GM23338 (cell line): ENCODE results near the gene REV3L.

Experiments used
- CTCF ChIP-seq, 2 experiments: fragments of 200-600 bp in 1 of 2; sonication (generic) in 1 of 2; conservative IDR thresholded peaks; 2 replicates each; pipeline versions ENCODE4 v1.5.1 to v1.6.1; 2016 to 2017; ENCODE audit warnings: antibody characterized with exemption in 2 of 2, low read depth in 2 of 2, mild to moderate bottlenecking in 2 of 2, moderate library complexity in 1 of 2
- EZH2phosphoT487 ChIP-seq: fragments of 200-600 bp; sonication (generic); IDR thresholded peaks from one replicate; pipeline ENCODE4 v1.8.1; 2018; ENCODE audit warnings: antibody characterized with exemption; ENCODE audit not compliant: unreplicated experiment
- TF ChIP-seq, protein P1 (sequence below): fragments of 250-450 bp; sonication (Bioruptor Pico); IDR thresholded peaks from 2 replicates; pipeline ENCODE4 v1.5.0; 2020; ENCODE audit warnings: mild to moderate bottlenecking, moderate library complexity

- TF ChIP-seq EZH2phosphoT487 = no peak
- no peak for TF ChIP-seq CTCF (conservative IDR thresholded peaks at IDR 0.05; ENCODE audit: low read depth in 2 of 2)
- TF ChIP-seq, protein P1, sequence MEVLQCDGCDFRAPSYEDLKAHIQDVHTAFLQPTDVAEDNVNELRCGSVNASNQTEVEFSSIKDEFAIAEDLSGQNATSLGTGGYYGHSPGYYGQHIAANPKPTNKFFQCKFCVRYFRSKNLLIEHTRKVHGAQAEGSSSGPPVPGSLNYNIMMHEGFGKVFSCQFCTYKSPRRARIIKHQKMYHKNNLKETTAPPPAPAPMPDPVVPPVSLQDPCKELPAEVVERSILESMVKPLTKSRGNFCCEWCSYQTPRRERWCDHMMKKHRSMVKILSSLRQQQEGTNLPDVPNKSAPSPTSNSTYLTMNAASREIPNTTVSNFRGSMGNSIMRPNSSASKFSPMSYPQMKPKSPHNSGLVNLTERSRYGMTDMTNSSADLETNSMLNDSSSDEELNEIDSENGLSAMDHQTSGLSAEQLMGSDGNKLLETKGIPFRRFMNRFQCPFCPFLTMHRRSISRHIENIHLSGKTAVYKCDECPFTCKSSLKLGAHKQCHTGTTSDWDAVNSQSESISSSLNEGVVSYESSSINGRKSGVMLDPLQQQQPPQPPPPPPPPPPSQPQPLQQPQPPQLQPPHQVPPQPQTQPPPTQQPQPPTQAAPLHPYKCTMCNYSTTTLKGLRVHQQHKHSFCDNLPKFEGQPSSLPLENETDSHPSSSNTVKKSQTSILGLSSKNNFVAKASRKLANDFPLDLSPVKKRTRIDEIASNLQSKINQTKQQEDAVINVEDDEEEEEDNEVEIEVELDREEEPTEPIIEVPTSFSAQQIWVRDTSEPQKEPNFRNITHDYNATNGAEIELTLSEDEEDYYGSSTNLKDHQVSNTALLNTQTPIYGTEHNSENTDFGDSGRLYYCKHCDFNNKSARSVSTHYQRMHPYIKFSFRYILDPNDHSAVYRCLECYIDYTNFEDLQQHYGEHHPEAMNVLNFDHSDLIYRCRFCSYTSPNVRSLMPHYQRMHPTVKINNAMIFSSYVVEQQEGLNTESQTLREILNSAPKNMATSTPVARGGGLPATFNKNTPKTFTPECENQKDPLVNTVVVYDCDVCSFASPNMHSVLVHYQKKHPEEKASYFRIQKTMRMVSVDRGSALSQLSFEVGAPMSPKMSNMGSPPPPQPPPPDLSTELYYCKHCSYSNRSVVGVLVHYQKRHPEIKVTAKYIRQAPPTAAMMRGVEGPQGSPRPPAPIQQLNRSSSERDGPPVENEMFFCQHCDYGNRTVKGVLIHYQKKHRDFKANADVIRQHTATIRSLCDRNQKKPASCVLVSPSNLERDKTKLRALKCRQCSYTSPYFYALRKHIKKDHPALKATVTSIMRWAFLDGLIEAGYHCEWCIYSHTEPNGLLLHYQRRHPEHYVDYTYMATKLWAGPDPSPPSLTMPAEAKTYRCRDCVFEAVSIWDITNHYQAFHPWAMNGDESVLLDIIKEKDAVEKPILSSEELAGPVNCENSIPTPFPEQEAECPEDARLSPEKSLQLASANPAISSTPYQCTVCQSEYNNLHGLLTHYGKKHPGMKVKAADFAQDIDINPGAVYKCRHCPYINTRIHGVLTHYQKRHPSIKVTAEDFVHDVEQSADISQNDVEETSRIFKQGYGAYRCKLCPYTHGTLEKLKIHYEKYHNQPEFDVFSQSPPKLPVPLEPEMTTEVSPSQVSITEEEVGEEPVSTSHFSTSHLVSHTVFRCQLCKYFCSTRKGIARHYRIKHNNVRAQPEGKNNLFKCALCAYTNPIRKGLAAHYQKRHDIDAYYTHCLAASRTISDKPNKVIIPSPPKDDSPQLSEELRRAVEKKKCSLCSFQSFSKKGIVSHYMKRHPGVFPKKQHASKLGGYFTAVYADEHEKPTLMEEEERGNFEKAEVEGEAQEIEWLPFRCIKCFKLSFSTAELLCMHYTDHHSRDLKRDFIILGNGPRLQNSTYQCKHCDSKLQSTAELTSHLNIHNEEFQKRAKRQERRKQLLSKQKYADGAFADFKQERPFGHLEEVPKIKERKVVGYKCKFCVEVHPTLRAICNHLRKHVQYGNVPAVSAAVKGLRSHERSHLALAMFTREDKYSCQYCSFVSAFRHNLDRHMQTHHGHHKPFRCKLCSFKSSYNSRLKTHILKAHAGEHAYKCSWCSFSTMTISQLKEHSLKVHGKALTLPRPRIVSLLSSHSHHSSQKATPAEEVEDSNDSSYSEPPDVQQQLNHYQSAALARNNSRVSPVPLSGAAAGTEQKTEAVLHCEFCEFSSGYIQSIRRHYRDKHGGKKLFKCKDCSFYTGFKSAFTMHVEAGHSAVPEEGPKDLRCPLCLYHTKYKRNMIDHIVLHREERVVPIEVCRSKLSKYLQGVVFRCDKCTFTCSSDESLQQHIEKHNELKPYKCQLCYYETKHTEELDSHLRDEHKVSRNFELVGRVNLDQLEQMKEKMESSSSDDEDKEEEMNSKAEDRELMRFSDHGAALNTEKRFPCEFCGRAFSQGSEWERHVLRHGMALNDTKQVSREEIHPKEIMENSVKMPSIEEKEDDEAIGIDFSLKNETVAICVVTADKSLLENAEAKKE (CRISPR knock-in tag) = no peak
These were observed 12.0 kb downstream of the REV3L start for GRCh38 chr6:111470991-111471390.
